Panc1 (cell line): Measurements from ENCODE around the gene TNFAIP3. TPM values are rescaled to one million over a fixed set of nuclear protein-coding genes. Genes with fewer than 3 reads are reported as not detected.

Experiments
- ATAC-seq: fragments of 200-7000 bp; cut with Tn5 transposase; 2 replicates; pipeline ENCODE4 v1.9.1; 2020; ENCODE audit warnings: mild to moderate bottlenecking, moderate library complexity
- BruUV-seq: library from RNA; stranded (reverse); fragments of 400-500 nt; replicated peaks from 2 replicates; lab custom pipeline; 2021; lab: Mats Ljungman, UMichigan
- CTCF ChIA-PET: fragments of 300-600 bp; sonication (Branson Sonifier 250); formaldehyde crosslinking; loops from one replicate; lab custom pipeline; 2022; ENCODE audit warnings: antibody characterized with exemption; lab: Charles Lee
- POLR2A ChIA-PET: fragments of 300-600 bp; sonication (Branson Sonifier 250); formaldehyde crosslinking; loops from one replicate; lab custom pipeline; 2022; ENCODE audit warnings: antibody characterized with exemption; lab: Charles Lee
- DNase-seq: peaks from one replicate; pipeline ENCODE4 v3.0.0-alpha.2; 2010; ENCODE audit warnings: low read depth, low spot score
- H3K27ac ChIP-seq: 2 replicates; pipeline ENCODE4 v1.5.1; 2011; ENCODE audit warnings: mild to moderate bottlenecking, low read length, inconsistent platforms
- H3K27me3 ChIP-seq: fragments of 200-500 bp; sonication (Bioruptor generic); 2 replicates; pipeline ENCODE4 v1.6.0; 2014; ENCODE audit warnings: low read length, inconsistent platforms; ENCODE audit not compliant: control insufficient read depth, insufficient read depth
- H3K36me3 ChIP-seq: fragments of 200-500 bp; sonication (Bioruptor generic); 2 replicates; pipeline ENCODE4 v1.5.1; 2014; ENCODE audit warnings: inconsistent platforms, mild to moderate bottlenecking, low read length, moderate library complexity; ENCODE audit not compliant: control insufficient read depth, insufficient read depth
- H3K4me1 ChIP-seq: 2 replicates; pipeline ENCODE4 v1.5.1; 2011; ENCODE audit warnings: inconsistent platforms, mild to moderate bottlenecking, low read length, moderate library complexity; ENCODE audit not compliant: control insufficient read depth, insufficient read depth
- H3K4me3 ChIP-seq, 2 experiments: 2 replicates each; pipeline ENCODE4 v1.5.1; 2011 to 2012; ENCODE audit warnings: low read depth in 2 of 2, low read length in 2 of 2, mild to moderate bottlenecking in 2 of 2, inconsistent platforms in 1 of 2, moderate library complexity in 1 of 2
- H3K9me3 ChIP-seq: fragments of 200-500 bp; sonication (Bioruptor generic); 2 replicates; pipeline ENCODE4 v1.5.1; 2014; ENCODE audit warnings: low read depth, mild to moderate bottlenecking, inconsistent platforms, low read length, moderate library complexity; ENCODE audit not compliant: control insufficient read depth, insufficient read depth
- CTCF ChIP-seq: fragments of 450-650 bp; IDR thresholded peaks from 2 replicates; pipeline ENCODE4 v1.5.1; 2017; ENCODE audit warnings: mild to moderate bottlenecking
- POLR2AphosphoS5 ChIP-seq: IDR thresholded peaks from 2 replicates; pipeline ENCODE4 v1.6.1; 2012; ENCODE audit warnings: mild to moderate bottlenecking, low read depth, low read length, moderate library complexity
- REST ChIP-seq, 2 experiments: IDR thresholded peaks; 2 replicates each; pipeline ENCODE4 v1.6.1; 2011 to 2012; ENCODE audit warnings: low read depth in 2 of 2, control low read depth in 1 of 2, low read length in 1 of 2, mild to moderate bottlenecking in 1 of 2, moderate library complexity in 1 of 2; ENCODE audit not compliant: insufficient read depth in 1 of 2
- SIN3A ChIP-seq: IDR thresholded peaks from 2 replicates; pipeline ENCODE4 v1.6.1; 2012; ENCODE audit warnings: low read depth, mild to moderate bottlenecking, low read length, moderate library complexity, borderline replicate concordance; ENCODE audit not compliant: insufficient read depth
- TCF7L2 ChIP-seq: IDR thresholded peaks from 2 replicates; pipeline ENCODE4 v1.6.1; 2011; ENCODE audit warnings: mild to moderate bottlenecking, low read depth, low read length, inconsistent platforms
- in situ Hi-C: cut with HindIII; loops from 2 replicates; pipeline ENCODE4 v1.10.0; 2016; ENCODE audit warnings: low sequenced_read_pairs, low pct_unique_long_range_greater_than_20kb
- intact Hi-C: fragments of 100-400 bp; cut with micrococcal nuclease; formaldehyde crosslinking; loops from one replicate; pipeline ENCODE4 v1.10.0; 2022; ENCODE audit not compliant: unreplicated experiment
- total RNA-seq: library from RNA; stranded (reverse); gene quantifications from one replicate; pipeline ENCODE4 v1.2.1, GENCODE V29; 2021; ENCODE audit not compliant: unreplicated experiment

Gene TNFAIP3
- total RNA-seq, 1 experiment from 2014 or later, result 15.0 TPM

- no peak overlapping the region for H3K4me3 ChIP-seq
- no peak for ATAC-seq
- H3K27ac ChIP-seq, result no peak overlapping the region
- DNase-seq, result no peak
- no peaks in the 10 kb centered on the region for H3K9me3 ChIP-seq
- in situ Hi-C loops, result no loop called here
- BruUV-seq, result no TSS peak
- ChIA-PET CTCF (no interaction called here), POLR2A (no interaction called here)
- intact Hi-C loops, result no loop called here
- TF ChIP-seq POLR2AphosphoS5, result no peak
- no peak for TF ChIP-seq REST (IDR thresholded peaks at IDR 0.05; ENCODE audit: insufficient read depth in 1 of 2, low read depth in 2 of 2, low read length in 1 of 2)
- TF ChIP-seq TCF7L2, result no peak
- no peak for TF ChIP-seq CTCF
- peaks cover 2% of the 10 kb centered on the region; the same call in 1 of the 2 replicates for H3K4me1 ChIP-seq
- no peaks in the 10 kb centered on the region for H3K27me3 ChIP-seq
- no peaks in the 10 kb centered on the region for H3K36me3 ChIP-seq
Observed at GRCh38 chr6:137900815-137901214, 33.8 kb downstream of the TNFAIP3 start.

GRCh38 chr6:137901454-137901853 lies 34.4 kb downstream of the TNFAIP3 start:
- Histone ChIP-seq H3K4me1 (peaks cover 2% of the 10 kb centered on the region; the same call in 1 of the 2 replicates), H3K9me3 (no peaks in the 10 kb centered on the region), H3K36me3 (no peaks in the 10 kb centered on the region), H3K27ac (no peak overlapping the region), H3K4me3 (no peak overlapping the region), H3K27me3 (no peaks in the 10 kb centered on the region)
- POLR2A ChIA-PET, result no interaction called here
- no TSS peak for BruUV-seq
- CTCF ChIA-PET, result no interaction called here
- in situ Hi-C loops (no loop called here), intact Hi-C loops (no loop called here)
- ATAC-seq (no peak), DNase-seq (no peak)
- no peak for TF ChIP-seq CTCF

- H3K4me3 ChIP-seq, result no peak overlapping the region
- no peak overlapping the region for H3K27ac ChIP-seq
- H3K4me1 ChIP-seq, result peaks cover 2% of the 10 kb centered on the region; the same call in 1 of the 2 replicates
- CTCF ChIA-PET, result no interaction called here
- H3K9me3 ChIP-seq, result no peaks in the 10 kb centered on the region
- no peaks in the 10 kb centered on the region for H3K36me3 ChIP-seq
- intact Hi-C loops, result no loop called here
- DNase-seq (no peak), ATAC-seq (no peak)
- TF ChIP-seq SIN3A (no peak), TCF7L2 (no peak), REST (IDR thresholded peaks at IDR 0.05; ENCODE audit: insufficient read depth in 1 of 2, low read depth in 2 of 2, low read length in 1 of 2) (no peak), POLR2AphosphoS5 (no peak), CTCF (no peak)
- no peaks in the 10 kb centered on the region for H3K27me3 ChIP-seq
- in situ Hi-C loops, result no loop called here
- POLR2A ChIA-PET, result no interaction called here
- BruUV-seq, result no TSS peak
Observed at GRCh38 chr6:137902699-137903098, 35.6 kb downstream of the TNFAIP3 start.
